IgD-negative memory B cell (primary cell): Measurements from ENCODE around the gene MYRFL. TPM values are rescaled to one million over a fixed set of nuclear protein-coding genes. Genes with fewer than 3 reads are reported as not detected.

Experiments used
- H3K27ac Mint-ChIP-seq, 3 donors: one replicate each; pipeline ENCODE4 v1.8.0; 2020 to 2022; ENCODE audit warnings: mild to moderate bottlenecking in 3 of 3, mixed read lengths in 3 of 3, moderate library complexity in 1 of 3
- H3K27me3 Mint-ChIP-seq: one replicate; pipeline ENCODE4 v1.8.0; 2021; ENCODE audit warnings: mixed read lengths
- H3K36me3 Mint-ChIP-seq: one replicate; pipeline ENCODE4 v1.8.0; 2020; ENCODE audit warnings: mild to moderate bottlenecking, mixed read lengths
- H3K4me1 Mint-ChIP-seq, 3 donors: one replicate each; pipeline ENCODE4 v1.8.0; 2020 to 2022; ENCODE audit warnings: mixed read lengths in 3 of 3, mild to moderate bottlenecking in 1 of 3
- H3K4me3 Mint-ChIP-seq, 4 donors: one replicate each; pipeline ENCODE4 v1.8.0; 2020 to 2022; ENCODE audit warnings: mild to moderate bottlenecking in 4 of 4, mixed read lengths in 4 of 4, moderate library complexity in 3 of 4
- H3K9me3 Mint-ChIP-seq, 3 donors: one replicate each; pipeline ENCODE4 v1.8.0; 2020 to 2021; ENCODE audit warnings: mixed read lengths in 3 of 3, mild to moderate bottlenecking in 1 of 3
- polyA plus RNA-seq: library from polyadenylated mRNA; unstranded; fragments of 300-500 nt; fragmentation: Illumina TruSeq; gene quantifications from one replicate; pipeline ENCODE4 v1.2.3, GENCODE V29; 2021

The MYRFL gene
- polyA plus RNA-seq, 1 donor from 2014 or later: not detected

GRCh38 chr12:69949311-69950002, 124.4 kb downstream of the MYRFL start:
- H3K36me3 Mint-ChIP-seq: no peaks in the 10 kb centered on the region
- H3K27me3 Mint-ChIP-seq: peaks cover 2% of the 10 kb centered on the region
- H3K27ac Mint-ChIP-seq: no peak overlapping the region
- peaks cover 0 to 2% (median 2%) of the 10 kb centered on the region in 3 donors for H3K9me3 Mint-ChIP-seq
- no peak overlapping the region for H3K4me3 Mint-ChIP-seq
- no peaks in the 10 kb centered on the region for H3K4me1 Mint-ChIP-seq

- Mint-ChIP-seq H3K4me3 (no peak overlapping the region), H3K9me3 (peaks cover 0 to 2% (median 2%) of the 10 kb centered on the region in 3 donors), H3K27me3 (peaks cover 2% of the 10 kb centered on the region), H3K4me1 (no peaks in the 10 kb centered on the region), H3K27ac (no peak overlapping the region), H3K36me3 (no peaks in the 10 kb centered on the region)
These were observed 126.1 kb downstream of the MYRFL start for GRCh38 chr12:69951108-69951507.

GRCh38 chr12:69952890-69953289, 127.9 kb downstream of the MYRFL start:
- H3K36me3 Mint-ChIP-seq: no peaks in the 10 kb centered on the region
- H3K9me3 Mint-ChIP-seq: peaks cover 0 to 4% (median 2%) of the 10 kb centered on the region in 3 donors
- no peak overlapping the region for H3K27ac Mint-ChIP-seq
- H3K4me3 Mint-ChIP-seq: no peak overlapping the region
- H3K27me3 Mint-ChIP-seq: peaks cover 2% of the 10 kb centered on the region
- no peaks in the 10 kb centered on the region for H3K4me1 Mint-ChIP-seq

GRCh38 chr12:69961246-69961645, 136.2 kb downstream of the MYRFL start:
- Mint-ChIP-seq H3K4me3 (no peak overlapping the region), H3K9me3 (peaks cover 0 to 1% (median 0%) of the 10 kb centered on the region in 3 donors), H3K4me1 (peaks cover 0 to 2% (median 1%) of the 10 kb centered on the region in 3 donors), H3K36me3 (no peaks in the 10 kb centered on the region), H3K27me3 (peaks cover 1% of the 10 kb centered on the region), H3K27ac (no peak overlapping the region)

GRCh38 chr12:69966409-69966808, 141.4 kb downstream of the MYRFL start:
- H3K4me1 Mint-ChIP-seq: peaks cover 0 to 2% (median 0%) of the 10 kb centered on the region in 3 donors
- H3K27ac Mint-ChIP-seq: no peak overlapping the region
- H3K9me3 Mint-ChIP-seq: no peaks in the 10 kb centered on the region
- peaks cover 1% of the 10 kb centered on the region for H3K27me3 Mint-ChIP-seq
- H3K4me3 Mint-ChIP-seq: no peak overlapping the region
- H3K36me3 Mint-ChIP-seq: no peaks in the 10 kb centered on the region

GRCh38 chr12:69966839-69967238, 141.8 kb downstream of the MYRFL start:
- Mint-ChIP-seq H3K36me3 (no peaks in the 10 kb centered on the region), H3K4me3 (no peak overlapping the region), H3K27me3 (peaks cover 1% of the 10 kb centered on the region), H3K9me3 (no peaks in the 10 kb centered on the region), H3K4me1 (peaks cover 0 to 2% (median 0%) of the 10 kb centered on the region in 3 donors), H3K27ac (no peak overlapping the region)

GRCh38 chr12:69969011-69969410, 144.0 kb downstream of the MYRFL start:
- Mint-ChIP-seq H3K9me3 (no peaks in the 10 kb centered on the region), H3K36me3 (no peaks in the 10 kb centered on the region), H3K4me1 (peaks cover 0 to 2% (median 0%) of the 10 kb centered on the region in 3 donors), H3K27me3 (peaks cover 1% of the 10 kb centered on the region), H3K4me3 (no peak overlapping the region), H3K27ac (no peak overlapping the region)

- Mint-ChIP-seq H3K36me3 (no peaks in the 10 kb centered on the region), H3K4me3 (no peak overlapping the region), H3K27ac (no peak overlapping the region), H3K9me3 (no peaks in the 10 kb centered on the region), H3K4me1 (no peaks in the 10 kb centered on the region), H3K27me3 (peaks cover 5% of the 10 kb centered on the region)
These were observed 147.1 kb downstream of the MYRFL start for GRCh38 chr12:69972136-69972535.

- H3K36me3 Mint-ChIP-seq: no peaks in the 10 kb centered on the region
- peaks cover 5% of the 10 kb centered on the region for H3K27me3 Mint-ChIP-seq
- no peak overlapping the region for H3K4me3 Mint-ChIP-seq
- no peak overlapping the region for H3K27ac Mint-ChIP-seq
- no peaks in the 10 kb centered on the region for H3K4me1 Mint-ChIP-seq
- no peaks in the 10 kb centered on the region for H3K9me3 Mint-ChIP-seq
These were observed 153.0 kb downstream of the MYRFL start for GRCh38 chr12:69978020-69978419.

- H3K4me1 Mint-ChIP-seq: no peaks in the 10 kb centered on the region
- no peak overlapping the region for H3K4me3 Mint-ChIP-seq
- H3K27ac Mint-ChIP-seq: no peak overlapping the region
- H3K9me3 Mint-ChIP-seq: no peaks in the 10 kb centered on the region
- H3K36me3 Mint-ChIP-seq: no peaks in the 10 kb centered on the region
- H3K27me3 Mint-ChIP-seq: no peaks in the 10 kb centered on the region
These were observed 157.0 kb downstream of the MYRFL start for GRCh38 chr12:69981881-69982475.

- Mint-ChIP-seq H3K4me3 (no peak overlapping the region), H3K9me3 (no peaks in the 10 kb centered on the region), H3K36me3 (no peaks in the 10 kb centered on the region), H3K27me3 (no peaks in the 10 kb centered on the region), H3K27ac (no peak overlapping the region), H3K4me1 (no peaks in the 10 kb centered on the region)
These were observed 159.2 kb downstream of the MYRFL start for GRCh38 chr12:69984241-69984640.

- Mint-ChIP-seq H3K27ac (no peak overlapping the region), H3K9me3 (no peaks in the 10 kb centered on the region), H3K27me3 (peaks cover 5% of the 10 kb centered on the region), H3K4me1 (no peaks in the 10 kb centered on the region), H3K4me3 (no peak overlapping the region), H3K36me3 (no peaks in the 10 kb centered on the region)
These were observed 160.6 kb downstream of the MYRFL start for GRCh38 chr12:69985656-69986055.

- Mint-ChIP-seq H3K36me3 (no peaks in the 10 kb centered on the region), H3K4me1 (no peaks in the 10 kb centered on the region), H3K27ac (no peak overlapping the region), H3K27me3 (peaks cover 5% of the 10 kb centered on the region), H3K4me3 (no peak overlapping the region), H3K9me3 (no peaks in the 10 kb centered on the region)
These were observed 161.1 kb downstream of the MYRFL start for GRCh38 chr12:69986114-69986513.

GRCh38 chr12:69987579-69988091, 162.6 kb downstream of the MYRFL start:
- Mint-ChIP-seq H3K36me3 (no peaks in the 10 kb centered on the region), H3K4me1 (no peaks in the 10 kb centered on the region), H3K4me3 (no peak overlapping the region), H3K27ac (no peak overlapping the region), H3K27me3 (peaks cover 5% of the 10 kb centered on the region), H3K9me3 (no peaks in the 10 kb centered on the region)

GRCh38 chr12:69988481-69989321, 163.7 kb downstream of the MYRFL start:
- Mint-ChIP-seq H3K4me1 (no peaks in the 10 kb centered on the region), H3K27ac (no peak overlapping the region), H3K27me3 (peaks cover 6% of the 10 kb centered on the region), H3K36me3 (no peaks in the 10 kb centered on the region), H3K9me3 (peaks cover 0 to 6% (median 6%) of the 10 kb centered on the region in 3 donors), H3K4me3 (no peak overlapping the region)
